Stimulated activated CD8-positive, alpha-beta memory T cell treated with anti-CD3 and anti-CD28 coated beads, Interleukin-12 subunit alpha, Interleukin-12 subunit beta, amount 100 ng/mL, for 4 hours (primary cell): ENCODE results near the gene GRAMD1A.
A peak's percentile ranks its signal among the peaks of the same experiment; 100 is the strongest.
"Not testable (repeated sequence)": the region's sequence is repeated elsewhere in the genome, so short reads cannot be mapped to it uniquely, and the experiment has no call there.

ENCODE experiments used
- DNase-seq: peaks from one replicate; pipeline ENCODE4 v3.0.0-alpha.2; 2020; ENCODE audit warnings: low read depth

The GRAMD1A gene

GRCh38 chr19:35038623-35039512 is 38.7 kb downstream of the GRAMD1A start:
- DNase-seq, result no peak

- DNase-seq, result no peak
Measured at GRCh38 chr19:35039881-35040825, 40.0 kb downstream of the GRAMD1A start.

GRCh38 chr19:35040826-35041547 is 40.9 kb downstream of the GRAMD1A start:
- peak; percentile 8 for DNase-seq

- DNase-seq, result no peak
Measured at GRCh38 chr19:35041548-35042055, 41.5 kb downstream of the GRAMD1A start, which contains the start of gene HPN. HPN (plus strand) TSS chr19:35041721; CDS start chr19:35042507, 786 bp downstream.

GRCh38 chr19:35042056-35042730 is 42.1 kb downstream of the GRAMD1A start:
- DNase-seq, result no peak

- DNase-seq, result no peak
Measured at GRCh38 chr19:35042954-35043604, 43.0 kb downstream of the GRAMD1A start.

GRCh38 chr19:35043906-35044305 is 43.8 kb downstream of the GRAMD1A start:
- no peak for DNase-seq

- no peak for DNase-seq
Measured at GRCh38 chr19:35044317-35045117, 44.4 kb downstream of the GRAMD1A start.

GRCh38 chr19:35045667-35046300 is 45.7 kb downstream of the GRAMD1A start:
- no peak for DNase-seq

GRCh38 chr19:35046461-35046860 is 46.3 kb downstream of the GRAMD1A start:
- DNase-seq, result no peak

- no peak for DNase-seq
Measured at GRCh38 chr19:35048911-35049411, 48.8 kb downstream of the GRAMD1A start.

GRCh38 chr19:35049456-35049855 is 49.3 kb downstream of the GRAMD1A start:
- no peak for DNase-seq

GRCh38 chr19:35050662-35051061 is 50.5 kb downstream of the GRAMD1A start:
- DNase-seq, result not testable (repeated sequence)

- not testable (repeated sequence) for DNase-seq
Measured at GRCh38 chr19:35051268-35051667, 51.1 kb downstream of the GRAMD1A start.

- DNase-seq, result no peak
Measured at GRCh38 chr19:35051796-35052195, 51.7 kb downstream of the GRAMD1A start.

- DNase-seq, result no peak
Measured at GRCh38 chr19:35052599-35053190, 52.6 kb downstream of the GRAMD1A start.

GRCh38 chr19:35053667-35054293 is 53.7 kb downstream of the GRAMD1A start:
- no peak for DNase-seq

- DNase-seq, result no peak
Measured at GRCh38 chr19:35054626-35055025, 54.5 kb downstream of the GRAMD1A start.
